Left cardiac atrium (tissue), 2 donors: ENCODE measurements around the gene CYP27A1. TPM values are rescaled to one million over a fixed set of nuclear protein-coding genes. Genes with fewer than 3 reads are reported as not detected.

Experiments
- microRNA-seq, 2 donors: library from miRNA; unstranded; fragments of <30 nt; microRNA quantifications; one replicate each; pipeline ENCODE4 v1.2.0, GENCODE V29; 2020
- total RNA-seq, 2 donors: library from RNA; stranded (reverse); fragmentation: NEBNext Ultra II Directional; extraction: Animal tissue kit (Norgen Biotek cat#: 25700); gene quantifications; one replicate each; pipeline ENCODE4 v1.2.1, GENCODE V29; 2021
- donor health status: DM: no; HTN: yes; CAD: no; lungs with severe emphysema.
- donor health status: DM: yes; HTN: yes; CAD: no.

CYP27A1 gene
- total RNA-seq, 2 donors from 2014 or later, result 13.8 to 17.4 TPM

Small RNA genes lying within 50 kb of the gene (microRNA-seq; reads per million reads assigned to microRNA genes)
- 0 reads per million in 2 donors for gene MIR9500

Other genes with a start within 250 kb of the CYP27A1 start
- 1 to 10 TPM; 5.6 to 9.4 TPM for gene USP37, start 213.8 kb upstream of the CYP27A1 start, total RNA-seq
- gene CNOT9, start 213.3 kb upstream of the CYP27A1 start, total RNA-seq, result 10 to 100 TPM; 16.3 to 23.8 TPM
- 1 to 10 TPM in 1 of 2 donors, under 1 TPM in 1; 0.73 to 3.0 TPM for gene PLCD4, start 174.2 kb upstream of the CYP27A1 start, total RNA-seq
- 10 to 100 TPM; 12.6 to 17.8 TPM for gene ZNF142, start 122.5 kb upstream of the CYP27A1 start, total RNA-seq
- gene BCS1L, start 122.5 kb upstream of the CYP27A1 start, total RNA-seq, result 10 to 100 TPM; 33.3 to 35.3 TPM
- 10 to 100 TPM; 13.6 to 15.0 TPM for gene RNF25, start 110.1 kb upstream of the CYP27A1 start, total RNA-seq
- gene STK36, start 110.1 kb upstream of the CYP27A1 start, total RNA-seq, result 10 to 100 TPM in 1 of 2 donors, 1 to 10 TPM in 1; 5.6 to 10.0 TPM
- gene TTLL4, start 71.3 kb upstream of the CYP27A1 start, total RNA-seq, result 10 to 100 TPM in 1 of 2 donors, 1 to 10 TPM in 1; 8.0 to 12.3 TPM
- under 1 TPM; 0.10 to 0.18 TPM for gene PRKAG3, start 49.7 kb downstream of the CYP27A1 start, total RNA-seq
- gene WNT6, start 77.7 kb downstream of the CYP27A1 start, total RNA-seq, result 1 to 10 TPM; 1.8 TPM
- under 1 TPM in 1 of 2 donors, not detected in 1; 0.52 TPM for gene WNT10A, start 98.7 kb downstream of the CYP27A1 start, total RNA-seq
- gene CDK5R2, start 177.5 kb downstream of the CYP27A1 start, total RNA-seq, result not detected
- not detected for gene FEV, start 203.0 kb downstream of the CYP27A1 start, total RNA-seq
- gene CRYBA2, start 211.3 kb downstream of the CYP27A1 start, total RNA-seq, result not detected